HUES64 (cell line): ENCODE results near the gene CSGALNACT2.

Source experiments
- H3K27ac ChIP-seq: 2 replicates; pipeline ENCODE4 v1.7.0; 2013; ENCODE audit warnings: low read depth, low read length, inconsistent platforms
- H3K27me3 ChIP-seq: 2 replicates; pipeline ENCODE4 v1.6.1; 2013; ENCODE audit warnings: mild to moderate bottlenecking, low read length; ENCODE audit not compliant: insufficient read depth
- H3K36me3 ChIP-seq: 2 replicates; pipeline ENCODE4 v1.6.1; 2013; ENCODE audit warnings: mild to moderate bottlenecking, low read length; ENCODE audit not compliant: insufficient read depth
- H3K4me1 ChIP-seq: 2 replicates; pipeline ENCODE4 v1.6.1; 2013; ENCODE audit warnings: mild to moderate bottlenecking, low read length, moderate library complexity; ENCODE audit not compliant: insufficient read depth
- H3K4me3 ChIP-seq: 2 replicates; pipeline ENCODE4 v1.5.1; 2013; ENCODE audit warnings: mild to moderate bottlenecking, low read length, moderate library complexity
- H3K9ac ChIP-seq: 2 replicates; pipeline ENCODE4 v1.6.1; 2013; ENCODE audit warnings: mild to moderate bottlenecking, low read depth, low read length
- H3K9me3 ChIP-seq: 2 replicates; pipeline ENCODE4 v1.6.1; 2013; ENCODE audit warnings: low read depth, low read length; ENCODE audit not compliant: insufficient read depth
- WGBS: fragments of 150-250, 120-280 bp; methylation state at CpG from one replicate; pipeline ENCODE4 v1.1.7; 2013; ENCODE audit warnings: missing lambda C conversion rate; 5-methylcytosine and 5-hydroxymethylcytosine counted together

Gene CSGALNACT2

DNA sequence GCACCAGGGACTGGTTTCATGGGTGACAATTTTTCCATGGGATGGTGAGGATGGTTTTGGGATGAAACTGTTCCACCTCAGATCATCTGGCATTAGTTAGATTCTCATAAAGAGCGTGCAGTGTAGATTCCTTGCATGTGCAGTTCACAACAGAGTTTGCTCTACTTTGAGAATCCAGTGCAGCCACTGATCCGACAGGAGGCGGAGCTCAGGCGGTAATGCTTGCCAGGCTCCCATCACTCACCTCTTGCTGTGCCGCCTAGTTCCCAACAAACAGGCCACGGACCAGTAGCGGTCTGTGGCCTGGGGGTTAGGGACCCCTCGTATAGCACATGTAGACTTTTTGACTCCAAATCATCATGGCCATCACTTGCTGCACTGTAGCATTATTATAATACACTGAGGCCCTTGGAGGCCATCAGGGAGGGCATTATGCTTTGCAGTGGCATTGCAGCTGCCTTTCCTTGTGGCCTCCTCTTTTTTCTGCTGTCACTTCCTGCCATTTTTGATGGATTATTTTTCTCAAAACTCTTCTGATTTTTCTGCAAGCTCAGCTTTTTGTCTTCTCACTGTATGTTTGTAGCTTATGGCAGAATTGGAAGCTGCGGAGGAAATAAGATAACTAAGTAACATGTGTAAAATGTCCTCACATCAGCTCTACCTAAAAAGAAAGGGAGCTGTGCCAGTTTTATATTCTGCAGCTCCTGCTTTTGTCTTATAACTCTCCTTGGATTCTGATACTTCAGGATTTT lies 18.5 kb downstream of the CSGALNACT2 start:
- WGBS, result 85% methylated on average over 8 of the region's 9 CpGs
- Histone ChIP-seq H3K9ac (no peak overlapping the region), H3K9me3 (no peaks in the 10 kb centered on the region), H3K27ac (no peak overlapping the region), H3K36me3 (no peaks in the 10 kb centered on the region), H3K27me3 (no peaks in the 10 kb centered on the region), H3K4me1 (peaks cover 6% of the 10 kb centered on the region; the same call in 1 of the 2 replicates), H3K4me3 (no peak overlapping the region)

DNA sequence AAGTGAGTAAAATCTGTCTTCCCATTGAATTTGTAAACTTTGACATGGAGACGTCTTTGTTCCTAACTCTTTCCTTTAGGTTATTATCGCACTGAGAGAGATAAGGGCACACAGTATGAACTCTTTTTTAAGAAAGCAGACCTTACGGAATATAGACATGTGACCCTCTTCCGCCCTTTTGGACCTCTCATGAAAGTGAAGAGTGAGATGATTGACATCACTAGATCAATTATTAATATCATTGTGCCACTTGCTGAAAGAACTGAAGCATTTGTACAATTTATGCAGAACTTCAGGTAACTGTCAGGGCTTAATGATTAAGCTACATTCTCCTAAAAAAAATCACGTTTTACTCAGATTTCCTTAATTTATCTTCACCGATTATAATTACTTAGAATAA lies 20.4 kb downstream of the CSGALNACT2 start:
- Histone ChIP-seq H3K9me3 (no peaks in the 10 kb centered on the region), H3K36me3 (no peaks in the 10 kb centered on the region), H3K4me1 (peaks cover 6% of the 10 kb centered on the region; the same call in 1 of the 2 replicates), H3K4me3 (no peak overlapping the region), H3K27me3 (no peaks in the 10 kb centered on the region), H3K27ac (no peak overlapping the region), H3K9ac (no peak overlapping the region)
- WGBS, result 94% methylated on average over 5 of the region's 6 CpGs

DNA sequence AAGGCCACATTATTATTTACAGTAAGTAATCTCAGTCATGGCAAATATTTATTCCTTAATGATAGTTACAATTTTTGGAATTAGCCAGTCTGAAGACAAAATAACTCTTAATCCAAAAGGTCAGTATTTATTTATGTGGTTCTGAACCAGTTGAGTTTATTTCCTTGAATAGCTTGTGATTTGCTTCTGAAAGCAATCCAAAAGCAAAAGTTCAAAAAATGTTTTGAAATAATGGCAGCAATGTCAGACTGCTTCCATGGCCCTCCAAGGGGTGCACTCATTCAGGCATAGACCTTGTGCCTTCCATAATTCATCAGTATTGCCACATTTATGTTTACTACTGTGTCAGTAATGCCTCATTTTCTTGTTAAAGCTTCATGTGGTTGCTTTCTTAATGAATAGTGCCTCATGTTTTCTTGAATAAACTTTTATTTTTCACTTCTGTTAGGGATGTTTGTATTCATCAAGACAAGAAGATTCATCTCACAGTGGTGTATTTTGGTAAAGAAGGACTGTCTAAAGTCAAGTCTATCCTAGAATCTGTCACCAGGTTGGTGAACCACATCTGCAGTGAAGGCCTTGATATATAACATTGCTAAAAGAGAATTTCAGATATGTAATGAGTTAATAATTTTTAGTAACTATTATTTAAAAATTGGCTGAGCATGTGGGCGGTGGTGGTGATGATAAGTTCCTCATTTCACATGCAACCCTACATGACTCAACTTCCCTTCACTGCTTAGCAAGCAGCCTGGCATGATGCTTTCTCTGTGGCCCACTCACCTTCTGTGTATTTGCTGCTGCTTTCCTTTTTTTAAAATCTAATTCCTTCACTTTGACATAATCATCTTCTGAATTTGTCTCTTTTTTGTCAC lies 22.0 kb downstream of the CSGALNACT2 start:
- Histone ChIP-seq H3K36me3 (no peaks in the 10 kb centered on the region), H3K9me3 (no peaks in the 10 kb centered on the region), H3K27me3 (no peaks in the 10 kb centered on the region), H3K4me3 (no peak overlapping the region), H3K9ac (no peak overlapping the region), H3K4me1 (peaks cover 2% of the 10 kb centered on the region; the same call in 1 of the 2 replicates), H3K27ac (no peak overlapping the region)
- WGBS, result 100% methylated on average over 1 of the region's 1 CpG

DNA sequence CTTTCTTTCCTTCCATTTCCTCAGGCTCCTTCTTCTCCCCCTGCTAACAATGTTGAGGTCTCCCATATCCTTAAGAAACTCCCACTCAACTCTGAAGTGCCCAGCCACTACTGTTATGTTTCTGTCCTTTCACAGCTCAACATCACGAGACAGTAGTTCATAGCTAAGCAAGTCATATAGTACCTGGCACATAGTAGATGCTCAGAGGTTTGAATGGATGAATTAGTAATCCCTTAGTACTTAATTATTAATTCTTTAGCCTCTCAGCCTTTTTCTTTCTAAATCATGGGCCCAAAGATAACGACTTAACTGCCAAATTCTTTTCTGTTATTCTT lies 22.6 kb downstream of the CSGALNACT2 start:
- Histone ChIP-seq H3K4me3 (no peak overlapping the region), H3K27ac (no peak overlapping the region), H3K9ac (no peak overlapping the region), H3K36me3 (no peaks in the 10 kb centered on the region), H3K27me3 (no peaks in the 10 kb centered on the region), H3K4me1 (no peaks in the 10 kb centered on the region), H3K9me3 (no peaks in the 10 kb centered on the region)
- WGBS, result 92% methylated on average over 2 of the region's 2 CpGs

DNA sequence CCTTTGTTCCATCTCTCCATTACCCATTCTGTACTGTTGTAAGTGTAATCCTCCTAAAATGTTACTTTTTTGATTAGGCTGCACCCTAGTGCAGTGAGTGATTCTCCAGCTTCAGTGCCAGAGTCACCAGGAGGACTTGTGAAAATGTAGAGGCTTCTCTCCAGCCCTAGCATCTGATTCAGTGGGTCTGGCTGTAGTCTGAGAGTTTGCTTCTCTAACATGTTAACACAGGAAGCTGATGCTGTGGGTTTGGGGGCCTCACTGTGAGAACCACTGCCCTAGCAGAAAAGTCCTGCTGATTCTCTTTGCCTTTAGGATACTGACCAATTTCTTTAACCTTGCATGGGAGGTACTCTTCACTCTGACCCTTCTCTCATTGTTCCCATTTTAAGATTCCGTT lies 24.4 kb downstream of the CSGALNACT2 start:
- no peak overlapping the region for H3K9ac ChIP-seq
- H3K36me3 ChIP-seq, result no peaks in the 10 kb centered on the region
- no peak overlapping the region for H3K4me3 ChIP-seq
- H3K27ac ChIP-seq, result no peak overlapping the region
- no peaks in the 10 kb centered on the region for H3K9me3 ChIP-seq
- no peaks in the 10 kb centered on the region for H3K27me3 ChIP-seq
- no peaks in the 10 kb centered on the region for H3K4me1 ChIP-seq
- WGBS, result 96% methylated on average over 1 of the region's 1 CpG

DNA sequence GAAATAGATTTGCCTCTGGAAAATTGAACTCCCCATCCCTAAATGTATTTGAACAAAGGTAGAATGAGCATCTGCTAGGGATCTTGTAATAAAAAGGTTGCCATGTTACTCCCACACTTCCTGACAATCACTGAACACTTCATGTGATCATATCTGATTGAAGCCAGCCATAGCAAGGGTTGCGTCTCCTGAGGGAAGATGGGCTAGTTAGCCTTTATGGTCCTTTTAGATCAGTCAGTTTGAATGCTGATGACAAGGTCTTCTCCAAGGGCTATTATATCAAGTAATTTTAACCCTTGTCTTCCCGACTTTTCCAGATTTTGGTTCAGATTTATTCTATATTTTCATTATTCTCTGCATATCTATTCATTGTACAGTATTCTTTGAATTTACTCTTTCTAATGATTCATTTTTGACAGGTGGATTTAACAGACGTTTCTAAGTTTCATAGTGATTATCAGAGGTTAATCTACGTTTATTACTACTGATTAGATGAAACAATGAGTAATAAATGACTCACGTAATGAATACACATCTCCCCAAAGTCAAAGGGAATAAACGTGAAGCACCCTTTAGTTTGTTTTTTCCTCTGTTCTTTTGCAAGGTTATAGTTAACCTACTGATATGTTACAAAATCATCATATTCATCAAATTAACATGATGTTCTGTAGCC lies 28.1 kb downstream of the CSGALNACT2 start:
- whole genome bisulfite sequencing, result 100% methylated on average over 2 of the region's 6 CpGs
- Histone ChIP-seq H3K36me3 (no peaks in the 10 kb centered on the region), H3K27me3 (no peaks in the 10 kb centered on the region), H3K4me1 (no peaks in the 10 kb centered on the region), H3K9me3 (no peaks in the 10 kb centered on the region), H3K27ac (no peak overlapping the region), H3K9ac (no peak overlapping the region), H3K4me3 (no peak overlapping the region)

DNA sequence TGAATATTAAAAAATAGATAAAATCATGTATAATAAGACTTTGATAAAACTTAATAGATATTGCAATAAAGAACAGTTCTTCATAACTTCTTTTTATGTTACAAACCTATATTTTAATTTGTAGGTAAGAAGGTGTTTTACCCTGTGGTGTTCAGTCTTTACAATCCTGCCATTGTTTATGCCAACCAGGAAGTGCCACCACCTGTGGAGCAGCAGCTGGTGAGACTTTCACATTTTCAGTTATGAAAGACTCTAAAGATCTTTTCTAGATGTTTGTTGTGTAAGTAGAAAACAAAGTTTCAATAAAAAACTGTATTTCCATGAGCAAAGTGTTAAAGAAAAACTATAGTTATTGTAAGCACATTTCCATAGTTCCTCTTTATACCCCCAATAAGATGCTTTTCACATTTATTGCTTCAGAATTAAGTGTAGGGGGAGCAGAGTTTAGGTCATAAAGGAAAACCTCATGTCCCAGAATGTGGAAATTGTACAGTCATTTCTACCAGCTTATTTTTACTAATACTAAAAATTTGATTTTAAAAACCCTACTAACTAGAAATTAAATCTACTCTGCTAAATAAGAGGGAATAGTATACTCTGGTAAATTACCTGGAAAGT lies 28.7 kb downstream of the CSGALNACT2 start:
- Histone ChIP-seq H3K9me3 (no peaks in the 10 kb centered on the region), H3K27me3 (no peaks in the 10 kb centered on the region), H3K9ac (no peak overlapping the region), H3K27ac (no peak overlapping the region), H3K36me3 (no peaks in the 10 kb centered on the region), H3K4me3 (no peak overlapping the region), H3K4me1 (peaks cover 6% of the 10 kb centered on the region; the same call in 1 of the 2 replicates)

DNA sequence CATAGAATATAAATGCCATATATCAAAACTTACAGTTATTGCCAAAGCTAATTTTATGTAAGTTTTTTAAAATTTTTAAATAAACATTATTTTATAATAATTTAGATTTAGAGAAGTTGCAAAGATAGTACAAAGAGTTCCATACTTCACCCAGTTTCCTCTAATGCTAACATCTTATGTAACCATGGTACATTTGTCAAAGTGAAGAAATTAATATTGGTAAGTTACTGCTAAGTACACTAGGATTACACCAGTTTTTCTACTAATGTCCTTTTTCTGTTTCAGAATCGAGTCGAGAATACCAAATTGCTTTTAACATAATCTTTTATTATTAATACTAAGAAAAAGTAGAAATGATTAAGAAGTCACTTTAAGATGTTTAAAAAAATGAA lies 29.2 kb downstream of the CSGALNACT2 start:
- WGBS, result no CpG with 5 or more reads among the region's 2 CpGs
- Histone ChIP-seq H3K4me1 (peaks cover 7% of the 10 kb centered on the region; the same call in 1 of the 2 replicates), H3K36me3 (no peaks in the 10 kb centered on the region), H3K4me3 (no peak overlapping the region), H3K27ac (no peak overlapping the region), H3K27me3 (no peaks in the 10 kb centered on the region), H3K9me3 (no peaks in the 10 kb centered on the region), H3K9ac (no peak overlapping the region)

DNA sequence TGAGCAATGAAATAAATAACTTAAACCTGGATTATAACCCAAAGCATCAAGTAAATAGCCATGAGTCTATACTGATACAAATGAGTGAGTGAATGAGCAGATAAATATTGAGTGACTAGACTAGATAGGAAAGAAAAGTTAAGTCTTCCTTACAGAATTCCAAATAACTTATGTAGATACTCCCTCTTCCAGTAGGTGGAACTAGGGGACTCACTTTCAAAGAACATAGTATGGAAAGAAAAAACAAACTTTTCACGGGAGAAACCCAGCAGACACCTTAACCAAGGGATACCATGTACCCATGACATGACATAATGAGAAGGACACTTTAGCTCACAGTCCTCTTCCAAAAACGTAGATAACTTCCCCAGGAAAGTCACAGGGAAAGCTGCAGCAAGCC lies 32.2 kb downstream of the CSGALNACT2 start:
- H3K36me3 ChIP-seq, result no peaks in the 10 kb centered on the region; the same call in 1 of the 2 replicates
- no peaks in the 10 kb centered on the region for H3K27me3 ChIP-seq
- peaks cover 7% of the 10 kb centered on the region; the same call in 1 of the 2 replicates for H3K4me1 ChIP-seq
- H3K4me3 ChIP-seq, result no peak overlapping the region
- H3K27ac ChIP-seq, result no peak overlapping the region
- 79% methylated on average over 2 of the region's 2 CpGs for WGBS
- H3K9me3 ChIP-seq, result no peaks in the 10 kb centered on the region
- H3K9ac ChIP-seq, result no peak overlapping the region

DNA sequence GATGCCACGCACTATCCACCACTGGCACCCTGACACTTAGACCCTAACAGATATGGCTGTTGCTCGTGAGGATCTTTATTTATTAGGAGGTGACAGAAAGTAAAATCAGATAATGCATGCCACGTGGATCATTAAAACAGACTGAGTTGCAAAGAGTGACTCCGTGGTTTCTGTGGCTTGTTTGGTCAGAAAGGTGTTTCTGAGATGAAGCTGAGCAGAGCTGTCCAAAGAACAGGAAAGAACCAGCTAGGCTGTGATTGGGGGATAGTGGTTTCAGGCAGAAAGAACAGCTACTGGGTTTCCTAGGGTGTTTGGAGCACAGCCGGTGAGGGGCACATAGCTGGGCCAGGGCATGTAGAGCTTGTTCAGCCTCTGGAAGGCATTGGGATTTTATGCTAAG lies 34.4 kb downstream of the CSGALNACT2 start:
- no peak overlapping the region for H3K27ac ChIP-seq

DNA sequence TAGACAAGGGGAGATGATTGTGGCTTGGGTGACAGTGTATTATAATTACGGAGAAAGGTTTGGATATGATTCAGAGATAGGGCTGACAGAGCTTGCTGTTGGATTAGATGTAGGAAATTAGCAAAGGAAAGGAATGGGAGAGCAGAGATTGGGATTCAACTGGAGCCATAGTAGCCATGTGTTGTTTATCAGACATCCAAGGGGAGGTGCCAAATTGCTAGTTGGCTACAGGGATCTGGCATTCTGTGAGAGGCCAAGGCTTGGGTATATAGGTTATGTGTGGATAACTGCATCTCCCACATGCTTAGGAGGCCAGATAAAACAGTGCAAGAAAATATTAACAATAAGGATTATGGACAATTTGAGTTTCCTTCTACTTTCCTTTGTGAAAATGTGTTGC lies 34.9 kb downstream of the CSGALNACT2 start:
- no peak overlapping the region for H3K9ac ChIP-seq
- H3K9me3 ChIP-seq, result no peaks in the 10 kb centered on the region
- H3K4me1 ChIP-seq, result peaks cover 7% of the 10 kb centered on the region; the same call in 1 of the 2 replicates
- H3K4me3 ChIP-seq, result no peak overlapping the region
- H3K27me3 ChIP-seq, result no peaks in the 10 kb centered on the region
- no peak overlapping the region for H3K27ac ChIP-seq
- WGBS, result 96% methylated on average over 1 of the region's 1 CpG
- peaks cover 6% of the 10 kb centered on the region for H3K36me3 ChIP-seq

More for the DNA sequence above, 34.4 kb downstream of the CSGALNACT2 start:
- H3K27me3 ChIP-seq, result no peaks in the 10 kb centered on the region
- no peaks in the 10 kb centered on the region for H3K9me3 ChIP-seq
- H3K36me3 ChIP-seq, result peaks cover 2% of the 10 kb centered on the region
- H3K4me3 ChIP-seq, result no peak overlapping the region
- H3K9ac ChIP-seq, result no peak overlapping the region
- WGBS, result 96% methylated on average over 5 of the region's 5 CpGs
- H3K4me1 ChIP-seq, result peaks cover 7% of the 10 kb centered on the region; the same call in 1 of the 2 replicates
